ENCODE measurements around the gene ARHGAP25.

GRCh38 chr2:68769586-68770270, 35.1 kb downstream of the ARHGAP25 start:
- TF ChIP-seq EZH2phosphoT487 (IDR thresholded peaks at IDR 0.05): no peak
- no peak for TF ChIP-seq CTCF (IDR thresholded peaks at IDR 0.05)
- TF ChIP-seq EZH2 (IDR thresholded peaks at IDR 0.05): no peak
